CD1c-positive myeloid dendritic cell (primary cell): Measurements from ENCODE around the gene MGAT5B.
A peak's percentile ranks its signal among the peaks of the same experiment; 100 is the strongest.

ENCODE experiments used
- DNase-seq: peaks from one replicate; pipeline ENCODE4 v3.0.0-alpha.2; 2016; ENCODE audit errors: extremely low spot score

Gene MGAT5B

GRCh38 chr17:76905036-76905435 lies 36.8 kb downstream of the MGAT5B start:
- no peak for DNase-seq

- no peak for DNase-seq
Observed at GRCh38 chr17:76905836-76906235, 37.6 kb downstream of the MGAT5B start.

GRCh38 chr17:76906463-76906862 lies 38.3 kb downstream of the MGAT5B start:
- no peak for DNase-seq

GRCh38 chr17:76907352-76907751 lies 39.1 kb downstream of the MGAT5B start:
- DNase-seq, result no peak

- peak; percentile 3 for DNase-seq
Observed at GRCh38 chr17:76909971-76910760, 42.0 kb downstream of the MGAT5B start.

GRCh38 chr17:76911299-76912017 lies 43.3 kb downstream of the MGAT5B start:
- DNase-seq, result no peak

- DNase-seq, result no peak
Observed at GRCh38 chr17:76912421-76913164, 44.4 kb downstream of the MGAT5B start.

- DNase-seq, result no peak
Observed at GRCh38 chr17:76914937-76915336, 46.7 kb downstream of the MGAT5B start.

GRCh38 chr17:76915840-76916510 lies 47.8 kb downstream of the MGAT5B start:
- DNase-seq, result no peak

- no peak for DNase-seq
Observed at GRCh38 chr17:76917829-76918228, 49.6 kb downstream of the MGAT5B start.

- no peak for DNase-seq
Observed at GRCh38 chr17:76918811-76919210, 50.6 kb downstream of the MGAT5B start.

- DNase-seq, result no peak
Observed at GRCh38 chr17:76920364-76921139, 52.3 kb downstream of the MGAT5B start.

- DNase-seq, result no peak
Observed at GRCh38 chr17:76921340-76922036, 53.3 kb downstream of the MGAT5B start.

GRCh38 chr17:76922084-76922483 lies 53.9 kb downstream of the MGAT5B start:
- DNase-seq, result no peak

- DNase-seq, result no peak
Observed at GRCh38 chr17:76922967-76923366, 54.8 kb downstream of the MGAT5B start.

- DNase-seq, result no peak
Observed at GRCh38 chr17:76923491-76923890, 55.3 kb downstream of the MGAT5B start.

- DNase-seq, result no peak
Observed at GRCh38 chr17:76924345-76925342, 56.4 kb downstream of the MGAT5B start.

GRCh38 chr17:76925441-76925891 lies 57.3 kb downstream of the MGAT5B start:
- no peak for DNase-seq

- no peak for DNase-seq
Observed at GRCh38 chr17:76926237-76926866, 58.1 kb downstream of the MGAT5B start.
